Activated T-cell treated with anti-CD3 and anti-CD28 coated beads for 1 hour (primary cell): ENCODE results near the gene USP17L5.
A peak's percentile ranks its signal among the peaks of the same experiment; 100 is the strongest.
"Not testable (repeated sequence)": the region's sequence is repeated elsewhere in the genome, so short reads cannot be mapped to it uniquely, and the experiment has no call there.

Experiments
- DNase-seq: peaks from one replicate; pipeline ENCODE4 v3.0.0-alpha.2; 2020; ENCODE audit warnings: low read depth

The USP17L5 gene, protein sequence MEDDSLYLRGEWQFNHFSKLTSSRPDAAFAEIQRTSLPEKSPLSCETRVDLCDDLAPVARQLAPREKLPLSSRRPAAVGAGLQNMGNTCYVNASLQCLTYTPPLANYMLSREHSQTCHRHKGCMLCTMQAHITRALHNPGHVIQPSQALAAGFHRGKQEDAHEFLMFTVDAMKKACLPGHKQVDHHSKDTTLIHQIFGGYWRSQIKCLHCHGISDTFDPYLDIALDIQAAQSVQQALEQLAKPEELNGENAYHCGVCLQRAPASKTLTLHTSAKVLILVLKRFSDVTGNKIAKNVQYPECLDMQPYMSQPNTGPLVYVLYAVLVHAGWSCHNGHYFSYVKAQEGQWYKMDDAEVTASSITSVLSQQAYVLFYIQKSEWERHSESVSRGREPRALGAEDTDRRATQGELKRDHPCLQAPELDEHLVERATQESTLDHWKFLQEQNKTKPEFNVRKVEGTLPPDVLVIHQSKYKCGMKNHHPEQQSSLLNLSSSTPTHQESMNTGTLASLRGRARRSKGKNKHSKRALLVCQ

DNA sequence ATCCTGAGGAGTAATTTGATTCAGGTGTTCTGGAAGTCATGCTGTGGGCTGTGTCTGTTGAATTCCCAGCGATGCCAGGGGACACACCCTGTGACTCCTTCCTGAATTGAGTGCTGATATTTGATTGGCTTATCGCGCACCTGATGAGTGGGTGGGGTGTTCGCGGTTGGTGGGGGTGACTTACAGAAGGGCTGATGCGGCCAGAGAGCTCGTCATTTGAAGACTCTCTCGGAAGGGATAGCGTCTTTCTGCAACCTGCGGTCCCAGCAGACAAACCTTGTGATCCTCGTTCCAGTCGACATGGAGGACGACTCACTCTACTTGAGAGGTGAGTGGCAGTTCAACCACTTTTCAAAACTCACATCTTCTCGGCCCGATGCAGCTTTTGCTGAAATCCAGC lies at the start of gene USP17L5:
TSS of gene USP17L5 (plus strand) at position 301 of the 400 bp plus-strand sequence. CDS start at position 301, 0 bp downstream.
- DNase-seq = not testable (repeated sequence)

DNA sequence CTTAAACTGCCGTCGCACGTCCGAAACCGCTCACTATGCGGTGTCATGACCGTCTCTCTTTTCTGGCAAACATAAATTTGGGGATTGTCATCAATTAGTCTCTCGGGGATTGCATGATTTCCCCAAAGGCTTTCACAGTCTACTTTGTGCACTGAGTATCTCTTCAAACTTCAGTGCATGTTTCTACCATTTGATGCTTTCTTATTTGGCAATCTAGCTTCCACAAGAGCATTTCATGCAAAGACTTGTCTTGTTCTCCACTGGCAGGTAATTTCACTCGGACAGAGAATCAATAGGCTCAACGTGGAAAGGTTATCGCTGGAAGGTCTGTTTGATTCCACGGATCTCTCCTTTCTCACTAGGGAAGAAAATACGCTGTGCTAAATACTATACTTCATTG lies 15.0 kb upstream of the USP17L5 start:
- DNase-seq = not testable (repeated sequence)

DNA sequence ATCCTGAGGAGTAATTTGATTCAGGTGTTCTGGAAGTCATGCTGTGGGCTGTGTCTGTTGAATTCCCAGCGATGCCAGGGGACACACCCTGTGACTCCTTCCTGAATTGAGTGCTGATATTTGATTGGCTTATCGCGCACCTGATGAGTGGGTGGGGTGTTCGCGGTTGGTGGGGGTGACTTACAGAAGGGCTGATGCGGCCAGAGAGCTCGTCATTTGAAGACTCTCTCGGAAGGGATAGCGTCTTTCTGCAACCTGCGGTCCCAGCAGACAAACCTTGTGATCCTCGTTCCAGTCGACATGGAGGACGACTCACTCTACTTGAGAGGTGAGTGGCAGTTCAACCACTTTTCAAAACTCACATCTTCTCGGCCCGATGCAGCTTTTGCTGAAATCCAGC lies 14.3 kb upstream of the USP17L5 start, which contains the start of gene USP17L24:
TSS of gene USP17L24 (plus strand) at position 301 of the 400 bp plus-strand sequence. CDS start at position 301, 0 bp downstream.
- not testable (repeated sequence) for DNase-seq

DNA sequence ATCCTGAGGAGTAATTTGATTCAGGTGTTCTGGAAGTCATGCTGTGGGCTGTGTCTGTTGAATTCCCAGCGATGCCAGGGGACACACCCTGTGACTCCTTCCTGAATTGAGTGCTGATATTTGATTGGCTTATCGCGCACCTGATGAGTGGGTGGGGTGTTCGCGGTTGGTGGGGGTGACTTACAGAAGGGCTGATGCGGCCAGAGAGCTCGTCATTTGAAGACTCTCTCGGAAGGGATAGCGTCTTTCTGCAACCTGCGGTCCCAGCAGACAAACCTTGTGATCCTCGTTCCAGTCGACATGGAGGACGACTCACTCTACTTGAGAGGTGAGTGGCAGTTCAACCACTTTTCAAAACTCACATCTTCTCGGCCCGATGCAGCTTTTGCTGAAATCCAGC lies 9.6 kb upstream of the USP17L5 start, which contains the start of gene USP17L25:
TSS of gene USP17L25 (plus strand) at position 301 of the 400 bp plus-strand sequence. CDS start at position 301, 0 bp downstream.
- DNase-seq = not testable (repeated sequence)

DNA sequence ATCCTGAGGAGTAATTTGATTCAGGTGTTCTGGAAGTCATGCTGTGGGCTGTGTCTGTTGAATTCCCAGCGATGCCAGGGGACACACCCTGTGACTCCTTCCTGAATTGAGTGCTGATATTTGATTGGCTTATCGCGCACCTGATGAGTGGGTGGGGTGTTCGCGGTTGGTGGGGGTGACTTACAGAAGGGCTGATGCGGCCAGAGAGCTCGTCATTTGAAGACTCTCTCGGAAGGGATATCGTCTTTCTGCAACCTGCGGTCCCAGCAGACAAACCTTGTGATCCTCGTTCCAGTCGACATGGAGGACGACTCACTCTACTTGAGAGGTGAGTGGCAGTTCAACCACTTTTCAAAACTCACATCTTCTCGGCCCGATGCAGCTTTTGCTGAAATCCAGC lies 4.8 kb upstream of the USP17L5 start, which contains the start of gene USP17L26:
TSS of gene USP17L26 (plus strand) at position 301 of the 400 bp plus-strand sequence. CDS start at position 301, 0 bp downstream.
- not testable (repeated sequence) for DNase-seq

DNA sequence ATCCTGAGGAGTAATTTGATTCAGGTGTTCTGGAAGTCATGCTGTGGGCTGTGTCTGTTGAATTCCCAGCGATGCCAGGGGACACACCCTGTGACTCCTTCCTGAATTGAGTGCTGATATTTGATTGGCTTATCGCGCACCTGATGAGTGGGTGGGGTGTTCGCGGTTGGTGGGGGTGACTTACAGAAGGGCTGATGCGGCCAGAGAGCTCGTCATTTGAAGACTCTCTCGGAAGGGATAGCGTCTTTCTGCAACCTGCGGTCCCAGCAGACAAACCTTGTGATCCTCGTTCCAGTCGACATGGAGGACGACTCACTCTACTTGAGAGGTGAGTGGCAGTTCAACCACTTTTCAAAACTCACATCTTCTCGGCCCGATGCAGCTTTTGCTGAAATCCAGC lies 4.6 kb downstream of the USP17L5 start, which contains the start of gene USP17L27:
TSS of gene USP17L27 (plus strand) at position 301 of the 400 bp plus-strand sequence. CDS start at position 301, 0 bp downstream.
- not testable (repeated sequence) for DNase-seq

DNA sequence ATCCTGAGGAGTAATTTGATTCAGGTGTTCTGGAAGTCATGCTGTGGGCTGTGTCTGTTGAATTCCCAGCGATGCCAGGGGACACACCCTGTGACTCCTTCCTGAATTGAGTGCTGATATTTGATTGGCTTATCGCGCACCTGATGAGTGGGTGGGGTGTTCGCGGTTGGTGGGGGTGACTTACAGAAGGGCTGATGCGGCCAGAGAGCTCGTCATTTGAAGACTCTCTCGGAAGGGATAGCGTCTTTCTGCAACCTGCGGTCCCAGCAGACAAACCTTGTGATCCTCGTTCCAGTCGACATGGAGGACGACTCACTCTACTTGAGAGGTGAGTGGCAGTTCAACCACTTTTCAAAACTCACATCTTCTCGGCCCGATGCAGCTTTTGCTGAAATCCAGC lies 9.4 kb downstream of the USP17L5 start, which contains the start of gene USP17L28:
TSS of gene USP17L28 (plus strand) at position 301 of the 400 bp plus-strand sequence. CDS start at position 301, 0 bp downstream.
- DNase-seq = not testable (repeated sequence)

DNA sequence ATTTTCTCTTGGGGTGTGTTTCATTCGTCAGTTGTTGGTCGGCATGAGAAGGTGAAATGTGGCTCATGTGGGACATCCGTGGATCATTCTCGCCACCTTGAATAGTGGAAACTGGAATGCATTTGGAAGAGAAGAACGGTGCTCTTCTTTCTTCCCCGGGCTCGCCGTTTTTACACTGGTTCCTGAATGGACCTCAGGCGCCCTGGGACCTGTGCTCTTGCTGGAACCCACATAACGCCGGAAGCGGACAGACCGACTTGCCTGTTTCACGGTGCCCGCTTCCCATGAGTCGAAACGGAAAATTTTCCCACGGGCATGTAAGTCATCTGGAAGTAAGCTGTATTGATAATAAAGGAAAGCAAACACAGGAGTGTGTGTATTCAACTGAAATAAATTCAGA lies 11.7 kb downstream of the USP17L5 start:
- not testable (repeated sequence) for DNase-seq

DNA sequence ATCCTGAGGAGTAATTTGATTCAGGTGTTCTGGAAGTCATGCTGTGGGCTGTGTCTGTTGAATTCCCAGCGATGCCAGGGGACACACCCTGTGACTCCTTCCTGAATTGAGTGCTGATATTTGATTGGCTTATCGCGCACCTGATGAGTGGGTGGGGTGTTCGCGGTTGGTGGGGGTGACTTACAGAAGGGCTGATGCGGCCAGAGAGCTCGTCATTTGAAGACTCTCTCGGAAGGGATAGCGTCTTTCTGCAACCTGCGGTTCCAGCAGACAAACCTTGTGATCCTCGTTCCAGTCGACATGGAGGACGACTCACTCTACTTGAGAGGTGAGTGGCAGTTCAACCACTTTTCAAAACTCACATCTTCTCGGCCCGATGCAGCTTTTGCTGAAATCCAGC lies 14.1 kb downstream of the USP17L5 start, which contains the start of gene USP17L29:
TSS of gene USP17L29 (plus strand) at position 301 of the 400 bp plus-strand sequence. CDS start at position 301, 0 bp downstream.
- not testable (repeated sequence) for DNase-seq

DNA sequence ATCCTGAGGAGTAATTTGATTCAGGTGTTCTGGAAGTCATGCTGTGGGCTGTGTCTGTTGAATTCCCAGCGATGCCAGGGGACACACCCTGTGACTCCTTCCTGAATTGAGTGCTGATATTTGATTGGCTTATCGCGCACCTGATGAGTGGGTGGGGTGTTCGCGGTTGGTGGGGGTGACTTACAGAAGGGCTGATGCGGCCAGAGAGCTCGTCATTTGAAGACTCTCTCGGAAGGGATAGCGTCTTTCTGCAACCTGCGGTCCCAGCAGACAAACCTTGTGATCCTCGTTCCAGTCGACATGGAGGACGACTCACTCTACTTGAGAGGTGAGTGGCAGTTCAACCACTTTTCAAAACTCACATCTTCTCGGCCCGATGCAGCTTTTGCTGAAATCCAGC lies 23.6 kb downstream of the USP17L5 start, which contains the start of gene USP17L30:
TSS of gene USP17L30 (plus strand) at position 301 of the 400 bp plus-strand sequence. CDS start at position 301, 0 bp downstream.
- DNase-seq = not testable (repeated sequence)

DNA sequence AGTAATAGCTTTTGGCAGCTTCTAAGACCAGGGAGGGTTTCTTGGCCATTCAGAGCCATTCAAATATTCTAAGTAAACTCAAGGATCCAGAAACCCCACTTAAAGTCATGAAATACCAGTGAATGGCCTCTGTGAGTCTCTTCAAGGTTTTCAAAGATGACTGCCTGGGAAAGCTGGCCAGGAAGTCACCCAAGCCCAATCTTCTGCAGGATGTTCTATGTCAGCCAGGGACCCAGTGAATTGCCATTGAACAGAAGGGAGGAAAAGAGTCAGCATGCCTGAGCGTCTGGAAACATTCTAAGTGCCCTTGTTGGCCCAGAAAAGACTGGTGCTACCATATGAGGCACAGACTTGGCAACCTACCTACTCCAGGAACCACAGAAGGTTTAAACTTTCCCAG lies 40.7 kb downstream of the USP17L5 start:
- not testable (repeated sequence) for DNase-seq

DNA sequence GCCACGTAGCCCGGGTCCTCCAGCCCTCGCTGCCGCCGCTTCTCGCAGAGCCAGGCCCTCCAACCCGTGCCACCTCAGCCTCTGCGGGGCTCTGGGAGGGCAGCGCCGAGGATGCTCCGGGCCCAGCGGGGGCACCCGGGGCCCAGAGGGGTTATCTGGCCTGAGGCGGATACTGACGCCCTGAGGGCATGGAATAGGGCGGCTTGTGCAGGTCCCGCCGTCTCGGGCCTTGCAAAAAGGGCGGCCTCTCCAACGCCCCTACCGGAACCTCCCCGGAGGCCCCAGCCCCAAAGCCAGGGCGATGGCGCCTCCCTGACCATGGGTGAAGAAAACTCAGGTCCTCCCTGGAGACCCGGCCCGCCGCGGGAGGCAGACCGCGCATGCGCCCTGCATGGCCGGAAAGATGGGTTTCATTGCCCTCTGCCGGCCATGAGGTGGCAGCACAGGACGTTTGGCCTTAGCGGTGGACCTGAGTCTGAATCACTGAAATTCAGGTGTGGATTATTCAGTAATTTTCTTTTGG lies 41.9 kb downstream of the USP17L5 start:
- peak; percentile 28 for DNase-seq

DNA sequence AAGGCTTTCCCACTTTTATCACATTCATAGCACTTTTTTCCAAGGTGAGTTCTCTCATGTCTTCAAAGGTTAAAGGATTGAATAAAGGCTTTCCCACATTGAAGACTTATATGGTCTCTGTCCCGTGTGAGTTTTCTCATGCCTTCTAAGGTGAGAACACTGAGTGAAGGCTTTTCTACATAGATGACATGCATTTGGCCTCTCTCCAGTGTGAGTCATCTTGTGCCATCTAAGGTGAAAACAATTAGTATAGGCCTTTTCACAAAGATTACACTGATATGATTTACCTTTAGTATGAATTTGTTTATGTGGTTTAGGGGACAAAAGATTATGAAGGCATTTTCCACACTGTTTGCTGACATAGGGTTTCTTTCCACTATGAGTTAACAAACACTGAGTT lies 44.9 kb downstream of the USP17L5 start:
- no peak for DNase-seq

DNA sequence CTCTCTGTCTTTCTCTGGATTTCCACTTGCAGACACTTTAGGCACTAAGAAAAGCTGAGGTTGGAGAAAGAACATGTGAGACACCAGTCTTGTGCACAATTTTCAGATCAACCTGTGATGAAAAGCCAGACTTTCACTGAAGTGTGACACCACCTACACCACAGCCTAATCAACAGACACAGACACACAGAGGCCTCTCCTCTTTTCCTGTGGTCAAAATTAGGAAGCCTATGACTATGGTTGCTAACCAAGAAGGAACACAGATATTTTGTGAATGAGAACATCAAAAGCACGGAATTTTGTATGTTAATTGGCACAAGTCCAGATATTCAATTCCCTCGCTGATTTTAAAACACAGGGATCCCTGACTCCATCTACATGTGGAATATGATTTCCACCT lies 49.8 kb downstream of the USP17L5 start:
- DNase-seq = not testable (repeated sequence)
